GM13976 (cell line): ENCODE results near the gene WDR74.

ENCODE experiments used
- DNase-seq: peaks from one replicate; pipeline ENCODE4 v3.0.0; 2012; ENCODE audit warnings: low spot score
- CTCF ChIP-seq: IDR thresholded peaks from 2 replicates; pipeline ENCODE4 v1.5.1; 2012; ENCODE audit warnings: borderline replicate concordance, mild to moderate bottlenecking; ENCODE audit not compliant: insufficient read depth; ENCODE audit errors: extremely low read depth, missing control alignments, control extremely low read depth
- in situ Hi-C: fragments of 300-500 bp; cut with MboI; formaldehyde crosslinking; loops from one replicate; pipeline ENCODE4 v1.12.0; 2022; ENCODE audit warnings: low sequenced_read_pairs, mixed read lengths, inconsistent platforms; ENCODE audit not compliant: unreplicated experiment

The WDR74 gene

GRCh38 chr11:62854013-62854824, 14.8 kb upstream of the WDR74 start:
- no peak for TF ChIP-seq CTCF
- DNase-seq = no peak
- in situ Hi-C loops = loop anchor here (25.0 kb wide), 1 partner anchor 467 kb away; no protein-coding TSS in a partner anchor

GRCh38 chr11:62853279-62853965, 14.0 kb upstream of the WDR74 start:
- in situ Hi-C loops = loop anchor here (25.0 kb wide), 1 partner anchor 466 kb away; no protein-coding TSS in a partner anchor
- DNase-seq = no peak
- no peak for TF ChIP-seq CTCF

GRCh38 chr11:62852523-62853188, 13.3 kb upstream of the WDR74 start:
- in situ Hi-C loops = loop anchor here (25.0 kb wide), 1 partner anchor 465 kb away; no protein-coding TSS in a partner anchor
- DNase-seq = no peak
- TF ChIP-seq CTCF = no peak

DNA sequence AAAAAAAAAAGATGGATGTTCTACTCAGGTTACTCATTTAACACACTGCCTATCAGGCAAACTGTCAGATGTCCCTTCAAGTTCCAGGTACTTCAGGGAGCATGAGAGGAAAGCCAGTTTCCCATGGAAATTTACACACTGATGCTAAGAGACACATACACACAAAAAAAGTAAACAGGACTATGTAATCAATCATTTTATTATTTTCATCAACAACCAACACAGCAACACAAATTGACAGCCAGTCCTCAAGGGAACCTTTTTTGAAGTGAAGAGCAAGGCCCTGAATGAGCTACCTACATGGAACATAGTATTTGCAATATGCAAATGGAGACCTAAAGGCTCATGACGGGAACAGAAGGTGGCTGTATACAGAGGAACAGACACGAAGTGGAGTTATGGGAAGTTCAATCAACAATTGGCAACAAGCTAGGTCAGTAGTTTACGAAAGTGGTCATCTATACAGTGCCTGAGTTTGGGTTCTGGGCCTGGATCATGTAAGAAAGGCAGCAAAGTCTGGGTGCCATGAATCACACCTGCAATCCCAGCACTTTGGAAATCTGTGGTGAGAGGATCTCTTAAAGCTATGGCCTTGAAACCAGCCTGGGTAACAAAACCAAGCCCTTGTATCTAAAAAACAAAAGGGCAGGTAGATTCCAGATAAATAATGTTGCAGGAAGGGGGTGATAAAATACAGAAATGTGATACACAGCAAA, 12.6 kb upstream of the WDR74 start:
- in situ Hi-C loops = loop anchor here (25.0 kb wide), 1 partner anchor 465 kb away; no protein-coding TSS in a partner anchor
- TF ChIP-seq CTCF = no peak

GRCh38 chr11:62850911-62851806, 11.8 kb upstream of the WDR74 start:
- in situ Hi-C loops = loop anchor here (25.0 kb wide), 1 partner anchor 464 kb away; no protein-coding TSS in a partner anchor
- no peak for TF ChIP-seq CTCF
- no peak for DNase-seq

More for the DNA sequence above, 12.6 kb upstream of the WDR74 start:
- DNase-seq = no peak
